ENCODE measurements around the gene ARHGAP23.
"Not testable (repeated sequence)": the region's sequence is repeated elsewhere in the genome, so short reads cannot be mapped to it uniquely, and the experiment has no call there.

Gene ARHGAP23

DNA sequence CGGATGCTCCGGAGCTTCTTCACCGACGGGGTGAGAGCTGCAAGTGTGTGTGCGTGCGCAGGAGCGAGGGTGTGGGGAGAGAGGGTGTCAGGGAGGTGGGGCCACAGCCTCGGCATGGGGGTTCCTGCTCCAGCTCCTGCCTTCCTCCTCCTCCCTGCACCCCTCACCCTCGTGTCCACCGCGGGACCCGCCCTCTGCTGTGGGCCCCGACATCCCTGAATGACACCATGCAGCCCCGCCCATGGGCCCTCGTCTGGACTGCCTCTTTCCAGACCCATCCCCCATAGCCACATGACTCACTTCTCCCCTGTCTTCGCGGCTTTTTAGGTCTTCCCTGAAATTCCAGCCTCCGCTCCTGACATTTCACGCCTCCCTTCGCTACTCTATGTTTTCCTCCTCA, 41.6 kb downstream of the ARHGAP23 start:
- Histone ChIP-seq H3K79me2 (ENCODE audit: insufficient read depth, low read length) (no peaks in the 10 kb centered on the region), H3K4me1 (ENCODE audit: insufficient read depth, low read length, poor library complexity, severe bottlenecking) (no peaks in the 10 kb centered on the region), H3K4me2 (ENCODE audit: low read depth, low read length, poor library complexity, severe bottlenecking) (no peak overlapping the region), H3K9ac (ENCODE audit: low read depth, low read length, poor library complexity, severe bottlenecking) (no peak overlapping the region), H2AFZ (ENCODE audit: low read length) (no peak overlapping the region), H3K36me3 (ENCODE audit: insufficient read depth, low read length) (peaks cover 59% of the 10 kb centered on the region), H3K27me3 (ENCODE audit: insufficient read depth, low read length, poor library complexity, severe bottlenecking) (no peaks in the 10 kb centered on the region), H3K9me3 (ENCODE audit: insufficient read depth, low read depth, low read length) (no peaks in the 10 kb centered on the region), H3K4me3 (ENCODE audit: low read length, poor library complexity, severe bottlenecking) (no peak overlapping the region), H3F3A (ENCODE audit: low read depth) (no peaks in the 10 kb centered on the region), H3K9me2 (replicated peaks; ENCODE audit: low read depth, low read length) (no peaks in the 10 kb centered on the region), H4K20me1 (ENCODE audit: insufficient read depth, low read length, poor library complexity, severe bottlenecking) (no peaks in the 10 kb centered on the region)
- no peak for TF ChIP-seq CTCF (conservative IDR thresholded peaks at IDR 0.05; ENCODE audit: low read length)
- no peak for TF ChIP-seq EZH2phosphoT487 (IDR thresholded peaks at IDR 0.05; ENCODE audit: borderline replicate concordance)

DNA sequence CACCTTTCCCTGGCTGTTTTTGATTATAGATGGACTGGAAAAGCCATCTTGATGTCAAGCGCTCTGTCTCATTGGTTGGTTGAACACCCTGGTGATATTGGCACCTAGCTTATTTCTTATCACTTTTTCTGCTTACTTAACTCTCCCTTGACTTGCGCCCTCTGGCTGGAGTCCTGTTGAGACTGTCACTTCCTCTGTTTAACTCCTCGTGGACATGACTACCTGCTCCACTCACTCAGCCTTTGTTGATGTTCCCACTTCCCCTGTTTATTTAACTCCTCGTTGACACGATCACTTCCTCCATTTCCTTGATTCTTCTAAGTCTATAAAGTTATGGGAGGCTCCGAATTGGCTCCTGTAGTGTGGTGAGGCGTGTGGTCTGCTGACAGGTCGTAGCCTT, 43.0 kb downstream of the ARHGAP23 start:
- H3K36me3 ChIP-seq (ENCODE audit: insufficient read depth, low read length) = peaks cover 45% of the 10 kb centered on the region
- not testable (repeated sequence) for H3K9ac ChIP-seq (ENCODE audit: low read depth, low read length, poor library complexity, severe bottlenecking); H2AFZ ChIP-seq (ENCODE audit: low read length); H3K9me3 ChIP-seq (ENCODE audit: insufficient read depth, low read depth, low read length); H3K4me1 ChIP-seq (ENCODE audit: insufficient read depth, low read length, poor library complexity, severe bottlenecking); H3K9me2 ChIP-seq (replicated peaks; ENCODE audit: low read depth, low read length); H3K4me3 ChIP-seq (ENCODE audit: low read length, poor library complexity, severe bottlenecking); H3K4me2 ChIP-seq (ENCODE audit: low read depth, low read length, poor library complexity, severe bottlenecking); H3K27me3 ChIP-seq (ENCODE audit: insufficient read depth, low read length, poor library complexity, severe bottlenecking); H3K79me2 ChIP-seq (ENCODE audit: insufficient read depth, low read length); H3F3A ChIP-seq (ENCODE audit: low read depth); H4K20me1 ChIP-seq (ENCODE audit: insufficient read depth, low read length, poor library complexity, severe bottlenecking)

- H3K4me3 ChIP-seq (ENCODE audit: low read length, poor library complexity, severe bottlenecking); H3K9ac ChIP-seq (ENCODE audit: low read depth, low read length, poor library complexity, severe bottlenecking); H3K4me1 ChIP-seq (ENCODE audit: insufficient read depth, low read length, poor library complexity, severe bottlenecking); H3F3A ChIP-seq (ENCODE audit: low read depth); H3K79me2 ChIP-seq (ENCODE audit: insufficient read depth, low read length); H3K27me3 ChIP-seq (ENCODE audit: insufficient read depth, low read length, poor library complexity, severe bottlenecking); H3K9me2 ChIP-seq (replicated peaks; ENCODE audit: low read depth, low read length); H3K4me2 ChIP-seq (ENCODE audit: low read depth, low read length, poor library complexity, severe bottlenecking); H3K9me3 ChIP-seq (ENCODE audit: insufficient read depth, low read depth, low read length); H4K20me1 ChIP-seq (ENCODE audit: insufficient read depth, low read length, poor library complexity, severe bottlenecking); H2AFZ ChIP-seq (ENCODE audit: low read length): not testable (repeated sequence)
- H3K36me3 ChIP-seq (ENCODE audit: insufficient read depth, low read length) = peaks cover 25% of the 10 kb centered on the region; the same call in 1 of the 2 replicates
Measured at GRCh38 chr17:38474666-38475065, 46.4 kb downstream of the ARHGAP23 start.

GRCh38 chr17:38476549-38476948, 48.3 kb downstream of the ARHGAP23 start:
- Histone ChIP-seq H3K36me3 (ENCODE audit: insufficient read depth, low read length) (peaks cover 23% of the 10 kb centered on the region; the same call in 1 of the 2 replicates), H3K79me2 (ENCODE audit: insufficient read depth, low read length) (no peaks in the 10 kb centered on the region)
- TF ChIP-seq CTCF (conservative IDR thresholded peaks at IDR 0.05; ENCODE audit: low read length) (no peak), EZH2phosphoT487 (IDR thresholded peaks at IDR 0.05; ENCODE audit: borderline replicate concordance) (no peak)

GRCh38 chr17:38477417-38477816, 49.2 kb downstream of the ARHGAP23 start:
- not testable (repeated sequence) for H3K9ac ChIP-seq (ENCODE audit: low read depth, low read length, poor library complexity, severe bottlenecking); H3K9me2 ChIP-seq (replicated peaks; ENCODE audit: low read depth, low read length); H3K4me2 ChIP-seq (ENCODE audit: low read depth, low read length, poor library complexity, severe bottlenecking); H3K9me3 ChIP-seq (ENCODE audit: insufficient read depth, low read depth, low read length); H2AFZ ChIP-seq (ENCODE audit: low read length); H3K4me3 ChIP-seq (ENCODE audit: low read length, poor library complexity, severe bottlenecking); H3K27me3 ChIP-seq (ENCODE audit: insufficient read depth, low read length, poor library complexity, severe bottlenecking); H3K79me2 ChIP-seq (ENCODE audit: insufficient read depth, low read length); H3F3A ChIP-seq (ENCODE audit: low read depth); H3K4me1 ChIP-seq (ENCODE audit: insufficient read depth, low read length, poor library complexity, severe bottlenecking); H4K20me1 ChIP-seq (ENCODE audit: insufficient read depth, low read length, poor library complexity, severe bottlenecking)
- H3K36me3 ChIP-seq (ENCODE audit: insufficient read depth, low read length) = peaks cover 26% of the 10 kb centered on the region; the same call in 1 of the 2 replicates

More at GRCh38 chr17:38476549-38476948, 48.3 kb downstream of the ARHGAP23 start:
- no peak overlapping the region for H3K4me3 ChIP-seq (ENCODE audit: low read length, poor library complexity, severe bottlenecking)
- H4K20me1 ChIP-seq (ENCODE audit: insufficient read depth, low read length, poor library complexity, severe bottlenecking) = no peaks in the 10 kb centered on the region
- H3K4me1 ChIP-seq (ENCODE audit: insufficient read depth, low read length, poor library complexity, severe bottlenecking) = no peaks in the 10 kb centered on the region
- H3K9me2 ChIP-seq (replicated peaks; ENCODE audit: low read depth, low read length) = no peaks in the 10 kb centered on the region
- no peaks in the 10 kb centered on the region for H3K27me3 ChIP-seq (ENCODE audit: insufficient read depth, low read length, poor library complexity, severe bottlenecking)
- no peak overlapping the region for H2AFZ ChIP-seq (ENCODE audit: low read length)
- H3K4me2 ChIP-seq (ENCODE audit: low read depth, low read length, poor library complexity, severe bottlenecking) = no peak overlapping the region
- H3K9me3 ChIP-seq (ENCODE audit: insufficient read depth, low read depth, low read length) = no peaks in the 10 kb centered on the region
- no peak overlapping the region for H3K9ac ChIP-seq (ENCODE audit: low read depth, low read length, poor library complexity, severe bottlenecking)
- no peaks in the 10 kb centered on the region for H3F3A ChIP-seq (ENCODE audit: low read depth)

- not testable (repeated sequence) for H4K20me1 ChIP-seq (ENCODE audit: insufficient read depth, low read length, poor library complexity, severe bottlenecking); H3K9ac ChIP-seq (ENCODE audit: low read depth, low read length, poor library complexity, severe bottlenecking); H3K4me3 ChIP-seq (ENCODE audit: low read length, poor library complexity, severe bottlenecking); H2AFZ ChIP-seq (ENCODE audit: low read length); H3K27me3 ChIP-seq (ENCODE audit: insufficient read depth, low read length, poor library complexity, severe bottlenecking); H3K4me1 ChIP-seq (ENCODE audit: insufficient read depth, low read length, poor library complexity, severe bottlenecking); H3K79me2 ChIP-seq (ENCODE audit: insufficient read depth, low read length); H3K4me2 ChIP-seq (ENCODE audit: low read depth, low read length, poor library complexity, severe bottlenecking); H3K9me2 ChIP-seq (replicated peaks; ENCODE audit: low read depth, low read length); H3K9me3 ChIP-seq (ENCODE audit: insufficient read depth, low read depth, low read length); H3F3A ChIP-seq (ENCODE audit: low read depth)
- H3K36me3 ChIP-seq (ENCODE audit: insufficient read depth, low read length) = peaks cover 27% of the 10 kb centered on the region; the same call in 1 of the 2 replicates
Measured at GRCh38 chr17:38477951-38478350, 49.7 kb downstream of the ARHGAP23 start.
